Upper lobe of right lung (tissue), 1 donor: Measurements from ENCODE around the gene JTB. TPM values are rescaled to one million over a fixed set of nuclear protein-coding genes. Genes with fewer than 3 reads are reported as not detected.
A peak's percentile ranks its signal among the peaks of the same experiment; 100 is the strongest.

ENCODE experiments used
- ATAC-seq: fragments of 200-7000 bp; cut with Tn5 transposase; one replicate; pipeline ENCODE4 v1.9.1; 2020; ENCODE audit warnings: mild to moderate bottlenecking, moderate library complexity
- DNase-seq: peaks from one replicate; pipeline ENCODE4 v3.0.0-alpha.2; 2020
- H3K27ac ChIP-seq: fragments of 200-600 bp; one replicate; pipeline ENCODE4 v1.8.0; 2022
- H3K27me3 ChIP-seq: fragments of 200-600 bp; one replicate; pipeline ENCODE4 v1.8.0; 2022; ENCODE audit warnings: mild to moderate bottlenecking
- H3K36me3 ChIP-seq: fragments of 200-600 bp; one replicate; pipeline ENCODE4 v1.8.0; 2022
- H3K4me1 ChIP-seq: fragments of 200-600 bp; one replicate; pipeline ENCODE4 v1.8.0; 2022
- H3K4me3 ChIP-seq: fragments of 200-600 bp; one replicate; pipeline ENCODE4 v1.8.0; 2022; ENCODE audit warnings: mild to moderate bottlenecking
- H3K9me3 ChIP-seq: fragments of 200-600 bp; one replicate; pipeline ENCODE4 v1.8.0; 2022
- intact Hi-C: fragments of 100-400 bp; cut with DNase I; formaldehyde crosslinking; loops from one replicate; pipeline ENCODE4 v1.11.0; 2022
- total RNA-seq: library from RNA; stranded (reverse); fragmentation: NEBNext Ultra II Directional; extraction: Animal tissue kit (Norgen Biotek cat#: 25700); gene quantifications from one replicate; pipeline ENCODE4 v1.2.1, GENCODE V29; 2021
- TF ChIP-seq, protein P1 (sequence below): fragments of 200-600 bp; IDR thresholded peaks from one replicate; pipeline ENCODE4 v1.8.0; 2022; ENCODE audit warnings: antibody characterized with exemption
- donor health status: DM: no; HTN: yes; CAD: no; lungs with severe emphysema.

JTB gene
- total RNA-seq, 1 donor from 2014 or later, result 129 TPM

DNA sequence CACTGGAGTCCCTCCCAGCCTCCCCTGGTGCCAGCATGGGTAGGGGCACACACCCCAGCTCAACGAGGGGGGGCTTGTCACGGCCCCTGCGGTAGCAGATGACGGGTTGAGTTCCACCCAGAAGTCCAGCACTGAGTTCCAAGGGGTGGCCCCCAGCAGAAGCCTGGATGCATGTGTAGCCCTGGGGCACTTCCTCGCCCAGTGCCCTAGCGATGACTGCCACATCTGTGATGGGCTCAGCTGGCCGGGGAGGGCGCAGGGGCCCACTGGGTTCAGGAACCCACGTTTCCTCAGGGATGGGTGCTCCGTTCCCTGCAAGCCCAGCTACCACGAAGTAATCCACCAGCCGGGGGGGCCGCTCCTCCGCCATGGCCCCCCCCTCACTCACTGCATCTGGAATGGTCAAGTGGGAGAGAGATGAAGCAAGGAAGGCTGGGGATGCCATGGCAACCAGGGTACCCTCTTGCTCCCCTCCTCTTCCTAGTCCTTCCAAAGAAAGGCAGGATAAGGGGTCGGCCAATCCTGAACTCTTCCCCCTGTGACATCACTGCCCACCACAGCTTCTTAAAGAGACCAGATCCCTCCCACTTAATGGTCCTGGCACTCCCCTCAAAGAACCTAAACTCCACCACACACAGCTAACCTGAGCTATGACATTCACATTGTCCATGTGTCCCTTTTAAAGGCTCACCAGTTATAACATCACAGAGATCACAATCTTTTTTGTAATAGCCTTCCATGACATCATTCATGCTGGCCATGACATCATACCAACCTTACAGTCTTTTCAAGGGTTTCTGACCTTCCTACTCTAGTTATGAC lies 33.3 kb downstream of the JTB start:
- peak overlapping the region; percentile 78 for H3K4me3 ChIP-seq
- intact Hi-C loops, result no loop called here

DNA sequence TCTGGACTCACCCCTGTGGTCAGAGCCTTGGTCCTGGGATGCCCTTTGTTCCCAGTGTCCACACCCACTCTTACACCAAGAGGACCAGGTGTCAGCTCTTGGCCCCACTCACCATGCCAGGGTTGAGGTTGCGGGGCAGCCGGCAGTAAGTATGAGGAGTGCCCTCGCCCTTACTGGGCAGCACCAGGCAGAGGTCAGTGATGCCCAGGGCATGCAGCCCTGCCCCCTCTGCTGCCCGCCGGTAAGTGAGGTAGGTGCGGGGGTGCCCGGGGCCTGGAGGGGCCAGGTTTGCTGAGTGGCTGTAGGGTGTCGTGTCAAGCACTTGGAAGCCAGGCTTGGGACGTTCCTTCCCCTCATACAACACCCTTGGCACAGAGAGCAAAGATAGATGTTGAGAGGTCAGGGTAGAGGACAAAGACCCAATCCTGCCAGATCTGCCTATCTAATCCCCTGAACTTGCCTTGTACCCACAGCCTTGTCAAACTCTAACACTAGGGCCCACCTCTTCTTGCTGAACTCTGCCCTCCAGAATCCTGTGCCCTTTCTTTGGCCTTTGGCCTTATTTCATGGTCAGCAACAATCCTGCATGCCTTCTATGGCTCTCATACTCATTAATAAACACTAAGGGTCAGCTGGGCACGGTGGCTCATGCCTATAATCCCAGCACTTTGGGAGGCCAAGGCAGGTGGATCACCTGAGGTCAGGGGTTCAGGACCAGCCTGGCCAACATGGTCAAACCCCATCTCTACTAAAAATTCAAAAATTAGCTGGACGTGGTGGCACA lies 34.5 kb downstream of the JTB start:
- intact Hi-C loops, result no loop called here
- TF ChIP-seq, protein P1, sequence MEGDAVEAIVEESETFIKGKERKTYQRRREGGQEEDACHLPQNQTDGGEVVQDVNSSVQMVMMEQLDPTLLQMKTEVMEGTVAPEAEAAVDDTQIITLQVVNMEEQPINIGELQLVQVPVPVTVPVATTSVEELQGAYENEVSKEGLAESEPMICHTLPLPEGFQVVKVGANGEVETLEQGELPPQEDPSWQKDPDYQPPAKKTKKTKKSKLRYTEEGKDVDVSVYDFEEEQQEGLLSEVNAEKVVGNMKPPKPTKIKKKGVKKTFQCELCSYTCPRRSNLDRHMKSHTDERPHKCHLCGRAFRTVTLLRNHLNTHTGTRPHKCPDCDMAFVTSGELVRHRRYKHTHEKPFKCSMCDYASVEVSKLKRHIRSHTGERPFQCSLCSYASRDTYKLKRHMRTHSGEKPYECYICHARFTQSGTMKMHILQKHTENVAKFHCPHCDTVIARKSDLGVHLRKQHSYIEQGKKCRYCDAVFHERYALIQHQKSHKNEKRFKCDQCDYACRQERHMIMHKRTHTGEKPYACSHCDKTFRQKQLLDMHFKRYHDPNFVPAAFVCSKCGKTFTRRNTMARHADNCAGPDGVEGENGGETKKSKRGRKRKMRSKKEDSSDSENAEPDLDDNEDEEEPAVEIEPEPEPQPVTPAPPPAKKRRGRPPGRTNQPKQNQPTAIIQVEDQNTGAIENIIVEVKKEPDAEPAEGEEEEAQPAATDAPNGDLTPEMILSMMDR, result no peak
- Histone ChIP-seq H3K4me3 (no peak overlapping the region), H3K27ac (no peak overlapping the region), H3K9me3 (no peaks in the 10 kb centered on the region), H3K27me3 (no peaks in the 10 kb centered on the region), H3K36me3 (peaks cover 57% of the 10 kb centered on the region), H3K4me1 (peaks cover 23% of the 10 kb centered on the region)
- no peak for ATAC-seq
- DNase-seq, result peak; percentile 61

More for the DNA sequence above, 33.3 kb downstream of the JTB start:
- ATAC-seq, result no peak
- Histone ChIP-seq H3K4me1 (peaks cover 23% of the 10 kb centered on the region), H3K27ac (peak overlapping the region; percentile 95), H3K9me3 (no peaks in the 10 kb centered on the region), H3K27me3 (no peaks in the 10 kb centered on the region), H3K36me3 (peaks cover 58% of the 10 kb centered on the region)
- TF ChIP-seq, protein P1, result no peak
- no peak for DNase-seq

DNA sequence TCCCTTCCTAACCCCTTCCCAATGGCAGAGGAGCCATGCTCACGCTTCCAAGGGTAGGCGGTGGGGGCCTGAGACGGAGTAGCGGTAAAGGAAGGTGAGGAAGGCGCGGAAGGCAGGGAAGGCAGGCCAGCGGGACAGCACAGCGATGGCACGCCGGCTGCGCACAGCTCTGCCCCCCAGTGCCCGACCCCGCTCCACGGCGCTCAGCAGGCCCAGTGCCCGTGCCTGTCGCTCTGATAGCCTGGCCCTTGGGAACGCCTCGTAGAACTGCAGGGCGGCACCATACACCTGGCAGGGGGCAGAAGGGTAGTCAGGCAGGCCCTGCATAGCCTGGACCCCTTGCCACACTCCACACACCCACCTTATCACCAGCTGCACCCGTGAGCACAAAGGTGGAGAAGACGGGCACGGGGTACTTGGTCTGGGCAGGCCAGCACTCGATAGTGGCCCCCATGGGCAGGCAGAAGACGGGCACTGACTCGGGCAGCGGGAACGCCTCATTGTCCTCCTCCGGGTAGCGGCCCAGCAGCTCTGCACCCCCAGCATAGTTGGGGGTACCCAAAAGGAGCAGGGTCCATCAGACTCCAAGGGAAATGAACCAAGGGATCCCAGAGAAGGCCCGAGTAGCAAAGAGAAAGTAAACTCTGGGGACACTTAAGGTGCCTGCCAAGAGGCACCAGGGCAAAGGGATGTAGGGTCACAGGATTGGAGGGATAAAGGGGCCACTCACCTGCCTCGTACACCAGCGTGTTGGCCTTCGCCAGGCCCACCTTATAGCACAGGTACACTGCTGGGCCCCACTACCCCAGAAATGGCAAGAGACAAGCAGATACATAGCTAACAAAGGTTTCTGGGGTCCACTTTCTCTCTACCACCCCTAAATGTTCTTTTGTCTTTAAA lies 35.4 kb downstream of the JTB start:
- H3K4me3 ChIP-seq, result no peak overlapping the region
- TF ChIP-seq, protein P1, result no peak
- H3K9me3 ChIP-seq, result no peaks in the 10 kb centered on the region
- intact Hi-C loops, result no loop called here
- peaks cover 21% of the 10 kb centered on the region for H3K4me1 ChIP-seq
- H3K27ac ChIP-seq, result no peak overlapping the region
- H3K36me3 ChIP-seq, result peaks cover 61% of the 10 kb centered on the region
- DNase-seq (peak; percentile 55), ATAC-seq (no peak)
- no peaks in the 10 kb centered on the region for H3K27me3 ChIP-seq

DNA sequence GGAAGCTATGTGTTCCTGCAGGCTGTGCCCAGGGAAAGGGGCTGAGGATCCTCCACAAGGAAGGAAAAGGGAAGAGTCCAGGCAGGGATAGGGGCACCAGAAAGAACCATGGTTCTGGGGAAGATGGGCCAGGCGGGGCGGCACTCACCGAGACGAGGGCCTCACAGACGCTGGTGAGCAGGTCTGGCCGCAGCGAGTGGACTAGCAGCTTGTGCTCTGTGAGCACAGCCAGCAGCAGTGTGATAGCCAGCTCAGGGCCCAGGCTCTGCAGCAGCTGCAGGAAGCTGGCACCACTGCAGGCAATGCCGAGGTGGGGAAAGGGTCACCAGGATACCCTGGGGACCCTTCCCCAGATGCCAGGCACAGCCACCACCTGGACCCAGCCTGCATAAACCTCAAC lies 36.7 kb downstream of the JTB start:
- Histone ChIP-seq H3K9me3 (no peaks in the 10 kb centered on the region), H3K4me1 (peaks cover 16% of the 10 kb centered on the region), H3K27me3 (no peaks in the 10 kb centered on the region), H3K36me3 (peaks cover 74% of the 10 kb centered on the region), H3K4me3 (no peak overlapping the region), H3K27ac (no peak overlapping the region)
- DNase-seq, result peak; percentile 44
- intact Hi-C loops, result no loop called here
- TF ChIP-seq, protein P1, result no peak
- ATAC-seq, result no peak

DNA sequence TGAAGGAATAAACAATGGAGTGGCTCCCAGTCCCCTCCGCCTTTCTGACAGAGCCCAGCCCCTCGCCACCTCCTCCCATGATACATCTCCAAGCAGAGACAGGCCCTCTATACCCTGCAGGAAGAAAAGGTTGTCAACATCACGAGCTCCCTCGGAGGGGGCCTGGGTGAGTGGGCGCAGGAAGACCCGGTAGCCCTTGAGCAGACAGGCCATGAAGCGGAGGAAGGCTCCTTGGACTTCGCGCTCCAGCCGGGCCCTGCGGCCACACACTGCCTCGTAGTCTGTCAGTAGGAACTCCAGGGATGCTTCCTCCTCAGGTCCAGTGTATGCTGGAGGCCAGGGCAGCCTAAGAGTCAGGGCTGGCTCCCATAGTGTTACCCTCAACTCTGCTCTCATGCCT lies 38.0 kb downstream of the JTB start:
- DNase-seq, result peak; percentile 54
- peaks cover 9% of the 10 kb centered on the region for H3K4me1 ChIP-seq
- H3K9me3 ChIP-seq, result no peaks in the 10 kb centered on the region
- no peak overlapping the region for H3K4me3 ChIP-seq
- TF ChIP-seq, protein P1, result no peak
- intact Hi-C loops, result no loop called here
- H3K36me3 ChIP-seq, result peaks cover 87% of the 10 kb centered on the region
- no peak overlapping the region for H3K27ac ChIP-seq
- H3K27me3 ChIP-seq, result no peaks in the 10 kb centered on the region
- ATAC-seq, result no peak
